Endodermal cell (in vitro differentiated cells): ENCODE data around the gene ANKDD1A. TPM values are rescaled to one million over a fixed set of nuclear protein-coding genes. Genes with fewer than 3 reads are reported as not detected.
A peak's percentile ranks its signal among the peaks of the same experiment; 100 is the strongest.

Source experiments
- DNase-seq: peaks from one replicate; pipeline ENCODE4 v3.0.0-alpha.2; 2017
- H3K27ac ChIP-seq: 2 replicates; pipeline ENCODE4 v1.5.1; 2013; ENCODE audit warnings: mild to moderate bottlenecking, low read depth, low read length, moderate library complexity
- H3K27me3 ChIP-seq: 2 replicates; pipeline ENCODE4 v1.6.1; 2013; ENCODE audit warnings: mild to moderate bottlenecking, low read length, moderate library complexity; ENCODE audit not compliant: insufficient read depth, control insufficient read depth, poor library complexity, severe bottlenecking
- H3K36me3 ChIP-seq: 2 replicates; pipeline ENCODE4 v1.7.0; 2013; ENCODE audit warnings: mild to moderate bottlenecking, low read length, moderate library complexity; ENCODE audit not compliant: control insufficient read depth, insufficient read depth
- H3K4me1 ChIP-seq: one replicate; pipeline ENCODE4 v1.7.0; 2013; ENCODE audit warnings: low read length; ENCODE audit not compliant: control insufficient read depth, insufficient read depth
- H3K4me3 ChIP-seq: 2 replicates; pipeline ENCODE4 v1.5.1; 2013; ENCODE audit warnings: mild to moderate bottlenecking, low read length, moderate library complexity
- H3K9ac ChIP-seq: 2 replicates; pipeline ENCODE4 v1.6.1; 2013; ENCODE audit warnings: mild to moderate bottlenecking, low read length, moderate library complexity; ENCODE audit not compliant: poor library complexity, severe bottlenecking; ENCODE audit errors: extremely low read depth
- H3K9me3 ChIP-seq: 2 replicates; pipeline ENCODE4 v1.6.1; 2013; ENCODE audit warnings: mild to moderate bottlenecking, low read length, moderate library complexity; ENCODE audit not compliant: control insufficient read depth
- H3K27ac Mint-ChIP-seq: 2 replicates; pipeline ENCODE4 v1.8.0; 2020; ENCODE audit warnings: mixed read lengths
- H3K27me3 Mint-ChIP-seq: 2 replicates; pipeline ENCODE4 v1.8.0; 2021; ENCODE audit warnings: mild to moderate bottlenecking, mixed read lengths; ENCODE audit not compliant: insufficient read depth
- H3K36me3 Mint-ChIP-seq: 2 replicates; pipeline ENCODE4 v1.8.0; 2020; ENCODE audit warnings: low read depth, mixed read lengths
- H3K4me1 Mint-ChIP-seq: 2 replicates; pipeline ENCODE4 v1.8.0; 2020; ENCODE audit warnings: mixed read lengths
- H3K4me3 Mint-ChIP-seq: 2 replicates; pipeline ENCODE4 v1.8.0; 2020; ENCODE audit warnings: mild to moderate bottlenecking, moderate library complexity, mixed read lengths
- H3K9me3 Mint-ChIP-seq: 2 replicates; pipeline ENCODE4 v1.8.0; 2020; ENCODE audit warnings: mild to moderate bottlenecking, mixed read lengths
- WGBS, 2 experiments: methylation state at CpG; one replicate each; pipeline versions ENCODE4 v1.1.5 to v1.1.7; 2013; ENCODE audit warnings: missing lambda C conversion rate in 2 of 2, mixed read lengths in 1 of 2; ENCODE audit not compliant: insufficient coverage in 1 of 2, insufficient read length in 1 of 2; 5-methylcytosine and 5-hydroxymethylcytosine counted together
- total RNA-seq, 2 donors: library from RNA; stranded (reverse); fragmentation: NEBNext Ultra II Directional in 1 of 2; extraction: Animal tissue kit (Norgen Biotek cat#: 25700) in 1 of 2; gene quantifications; 2 replicates in 1 of 2; 3 replicates in 1 of 2; pipeline ENCODE4 v1.2.1, GENCODE V29; 2021
- TF ChIP-seq, protein P1 (sequence below): fragments of 200-600 bp; sonication (generic); conservative IDR thresholded peaks from 2 replicates; pipeline ENCODE4 v1.5.0; 2021; ENCODE audit warnings: antibody characterized with exemption, mild to moderate bottlenecking

Gene ANKDD1A
- total RNA-seq, 2 donors from 2014 or later: 22.5 to 30.0 TPM

GRCh38 chr15:64901914-64902313, 9.8 kb upstream of the ANKDD1A start:
- Histone ChIP-seq H3K9me3 (peaks cover 26% of the 10 kb centered on the region), H3K4me1 (no peaks in the 10 kb centered on the region), H3K36me3 (no peaks in the 10 kb centered on the region), H3K4me3 (no peak overlapping the region), H3K27ac (no peak overlapping the region), H3K9ac (no peak overlapping the region), H3K27me3 (no peaks in the 10 kb centered on the region)
- 94 to 100% methylated on average over 1 to 2 of the region's 2 CpGs for WGBS, 2 experiments
- Mint-ChIP-seq H3K4me1 (peaks cover 16% of the 10 kb centered on the region), H3K36me3 (peaks cover 8% of the 10 kb centered on the region), H3K27me3 (peaks cover 2% of the 10 kb centered on the region), H3K9me3 (peaks cover 29% of the 10 kb centered on the region), H3K27ac (no peak overlapping the region), H3K4me3 (no peak overlapping the region)
- TF ChIP-seq, protein P1, sequence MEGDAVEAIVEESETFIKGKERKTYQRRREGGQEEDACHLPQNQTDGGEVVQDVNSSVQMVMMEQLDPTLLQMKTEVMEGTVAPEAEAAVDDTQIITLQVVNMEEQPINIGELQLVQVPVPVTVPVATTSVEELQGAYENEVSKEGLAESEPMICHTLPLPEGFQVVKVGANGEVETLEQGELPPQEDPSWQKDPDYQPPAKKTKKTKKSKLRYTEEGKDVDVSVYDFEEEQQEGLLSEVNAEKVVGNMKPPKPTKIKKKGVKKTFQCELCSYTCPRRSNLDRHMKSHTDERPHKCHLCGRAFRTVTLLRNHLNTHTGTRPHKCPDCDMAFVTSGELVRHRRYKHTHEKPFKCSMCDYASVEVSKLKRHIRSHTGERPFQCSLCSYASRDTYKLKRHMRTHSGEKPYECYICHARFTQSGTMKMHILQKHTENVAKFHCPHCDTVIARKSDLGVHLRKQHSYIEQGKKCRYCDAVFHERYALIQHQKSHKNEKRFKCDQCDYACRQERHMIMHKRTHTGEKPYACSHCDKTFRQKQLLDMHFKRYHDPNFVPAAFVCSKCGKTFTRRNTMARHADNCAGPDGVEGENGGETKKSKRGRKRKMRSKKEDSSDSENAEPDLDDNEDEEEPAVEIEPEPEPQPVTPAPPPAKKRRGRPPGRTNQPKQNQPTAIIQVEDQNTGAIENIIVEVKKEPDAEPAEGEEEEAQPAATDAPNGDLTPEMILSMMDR: no peak
- no peak for DNase-seq

DNA sequence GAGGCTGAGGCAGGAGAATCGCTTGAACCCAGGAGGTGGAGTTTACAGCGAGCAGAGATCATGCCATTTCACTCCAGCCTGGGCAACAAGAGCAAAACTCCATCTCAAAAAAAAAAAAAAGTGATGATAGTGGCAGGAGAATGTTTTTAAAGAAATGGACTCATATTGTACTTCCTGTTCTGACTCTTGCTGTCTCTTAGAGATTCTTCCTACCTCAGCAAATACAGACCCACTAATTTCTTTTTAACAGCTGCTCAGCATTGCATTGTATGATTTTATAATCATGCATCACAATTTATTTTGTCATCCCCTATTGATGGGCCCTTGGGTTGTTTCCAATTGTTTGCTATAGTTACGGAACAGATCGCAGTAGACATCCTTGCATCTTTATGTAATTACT, 8.8 kb upstream of the ANKDD1A start:
- no peak overlapping the region for H3K4me3 Mint-ChIP-seq
- TF ChIP-seq, protein P1: no peak
- Histone ChIP-seq H3K4me3 (no peak overlapping the region), H3K9me3 (peaks cover 29% of the 10 kb centered on the region), H3K9ac (no peak overlapping the region), H3K27me3 (no peaks in the 10 kb centered on the region), H3K4me1 (no peaks in the 10 kb centered on the region), H3K36me3 (no peaks in the 10 kb centered on the region), H3K27ac (no peak overlapping the region)
- H3K36me3 Mint-ChIP-seq: peaks cover 8% of the 10 kb centered on the region
- H3K27me3 Mint-ChIP-seq: peaks cover 6% of the 10 kb centered on the region
- WGBS, 2 experiments: 92 to 100% methylated on average over 2 to 4 of the region's 4 CpGs
- no peak for DNase-seq
- H3K27ac Mint-ChIP-seq: no peak overlapping the region
- peaks cover 33% of the 10 kb centered on the region for H3K9me3 Mint-ChIP-seq
- H3K4me1 Mint-ChIP-seq: peaks cover 15% of the 10 kb centered on the region

DNA sequence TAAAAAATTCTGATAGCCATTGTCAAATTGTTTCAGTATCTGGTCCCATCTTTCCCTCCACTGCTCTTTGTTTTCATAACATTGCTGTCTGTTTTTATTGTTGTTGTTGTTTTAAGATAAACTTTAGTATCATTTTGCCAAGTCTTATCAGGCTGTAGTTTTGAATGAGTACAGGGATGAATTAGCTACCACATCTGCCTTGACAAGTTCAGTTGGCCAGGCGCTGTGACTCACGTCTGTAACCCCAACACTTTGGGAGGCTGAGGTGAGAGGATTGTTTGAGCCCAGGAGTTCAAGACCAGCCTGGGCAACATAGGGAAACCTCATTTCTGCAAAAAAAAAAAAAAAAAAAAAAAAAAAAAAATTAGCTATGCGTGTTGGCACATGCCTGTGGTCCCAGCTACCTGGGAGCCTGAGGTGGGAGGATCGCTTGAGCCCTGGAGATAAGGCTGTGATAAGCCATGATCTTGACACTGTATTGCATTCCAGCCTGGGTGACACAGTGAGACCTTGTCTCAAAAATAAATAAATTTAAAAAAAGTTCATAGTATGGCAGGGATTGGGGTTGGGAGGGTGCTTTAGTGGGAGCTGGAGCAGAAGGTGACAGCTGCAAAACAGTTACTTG, 8.3 kb upstream of the ANKDD1A start:
- Mint-ChIP-seq H3K27me3 (peaks cover 10% of the 10 kb centered on the region), H3K9me3 (peaks cover 33% of the 10 kb centered on the region), H3K4me3 (no peak overlapping the region), H3K4me1 (peaks cover 10% of the 10 kb centered on the region), H3K36me3 (peaks cover 8% of the 10 kb centered on the region), H3K27ac (no peak overlapping the region)
- H3K27ac ChIP-seq: no peak overlapping the region
- H3K4me3 ChIP-seq: no peak overlapping the region
- H3K36me3 ChIP-seq: no peaks in the 10 kb centered on the region
- no peaks in the 10 kb centered on the region for H3K4me1 ChIP-seq
- peak; percentile 51 for DNase-seq
- no peak overlapping the region for H3K9ac ChIP-seq
- H3K9me3 ChIP-seq: peaks cover 29% of the 10 kb centered on the region
- TF ChIP-seq, protein P1: no peak
- H3K27me3 ChIP-seq: no peaks in the 10 kb centered on the region
- 90 to 93% methylated on average over 2 to 4 of the region's 4 CpGs for WGBS, 2 experiments
